PC-3 (cell line): ENCODE results near the gene DGKG.

Experiments
- EZH2 ChIP-seq: fragments of 300-600 bp; sonication (generic); IDR thresholded peaks from one replicate; pipeline ENCODE4 v1.6.1; 2017; ENCODE audit warnings: antibody characterized with exemption, mild to moderate bottlenecking, low read length; ENCODE audit not compliant: unreplicated experiment
- EZH2phosphoT487 ChIP-seq: fragments of 300-600 bp; sonication (generic); IDR thresholded peaks from 2 replicates; pipeline ENCODE4 v1.6.1; 2018; ENCODE audit warnings: mild to moderate bottlenecking, antibody characterized with exemption, low read length, borderline replicate concordance
- TF ChIP-seq, protein P1 (sequence below): fragments of 300-600 bp; sonication (generic); conservative IDR thresholded peaks from 2 replicates; pipeline ENCODE4 v1.5.1; 2017; ENCODE audit warnings: antibody characterized with exemption, low read depth, mild to moderate bottlenecking, low read length

GRCh38 chr3:186366206-186366605 is 4.2 kb upstream of the DGKG start:
- TF ChIP-seq, protein P1, sequence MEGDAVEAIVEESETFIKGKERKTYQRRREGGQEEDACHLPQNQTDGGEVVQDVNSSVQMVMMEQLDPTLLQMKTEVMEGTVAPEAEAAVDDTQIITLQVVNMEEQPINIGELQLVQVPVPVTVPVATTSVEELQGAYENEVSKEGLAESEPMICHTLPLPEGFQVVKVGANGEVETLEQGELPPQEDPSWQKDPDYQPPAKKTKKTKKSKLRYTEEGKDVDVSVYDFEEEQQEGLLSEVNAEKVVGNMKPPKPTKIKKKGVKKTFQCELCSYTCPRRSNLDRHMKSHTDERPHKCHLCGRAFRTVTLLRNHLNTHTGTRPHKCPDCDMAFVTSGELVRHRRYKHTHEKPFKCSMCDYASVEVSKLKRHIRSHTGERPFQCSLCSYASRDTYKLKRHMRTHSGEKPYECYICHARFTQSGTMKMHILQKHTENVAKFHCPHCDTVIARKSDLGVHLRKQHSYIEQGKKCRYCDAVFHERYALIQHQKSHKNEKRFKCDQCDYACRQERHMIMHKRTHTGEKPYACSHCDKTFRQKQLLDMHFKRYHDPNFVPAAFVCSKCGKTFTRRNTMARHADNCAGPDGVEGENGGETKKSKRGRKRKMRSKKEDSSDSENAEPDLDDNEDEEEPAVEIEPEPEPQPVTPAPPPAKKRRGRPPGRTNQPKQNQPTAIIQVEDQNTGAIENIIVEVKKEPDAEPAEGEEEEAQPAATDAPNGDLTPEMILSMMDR: no peak
- TF ChIP-seq EZH2phosphoT487: no peak
- no peak for TF ChIP-seq EZH2
